Epidermal melanocyte (primary cell): Measurements from ENCODE around the gene CD34.

Experiments used
- DNase-seq: peaks from one replicate; pipeline ENCODE4 v3.0.0; 2011; ENCODE audit warnings: low spot score; ENCODE audit not compliant: insufficient read length

The CD34 gene

GRCh38 chr1:207835958-207836357, 75.0 kb downstream of the CD34 start:
- DNase-seq = no peak

GRCh38 chr1:207833956-207834660, 76.8 kb downstream of the CD34 start:
- DNase-seq = no peak

DNA sequence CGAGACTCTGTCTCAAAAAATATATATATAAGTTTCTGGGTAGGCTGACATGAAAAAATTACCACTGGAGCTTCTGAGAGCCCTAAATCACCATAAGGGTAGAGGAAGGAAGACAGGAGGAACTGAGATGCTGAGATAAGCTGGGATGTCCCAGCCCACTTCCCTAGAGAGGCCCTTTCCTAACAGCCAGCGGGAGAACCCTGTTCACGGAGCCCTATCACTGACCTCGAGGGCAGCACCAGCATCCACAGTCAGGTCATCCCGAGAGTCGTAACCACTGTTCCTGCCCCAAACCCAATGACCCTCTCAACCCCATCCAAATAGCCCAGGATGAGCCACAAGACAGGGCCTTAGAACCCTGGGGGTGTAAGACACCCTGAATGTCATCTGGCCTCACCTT, 77.5 kb downstream of the CD34 start:
- no peak for DNase-seq

DNA sequence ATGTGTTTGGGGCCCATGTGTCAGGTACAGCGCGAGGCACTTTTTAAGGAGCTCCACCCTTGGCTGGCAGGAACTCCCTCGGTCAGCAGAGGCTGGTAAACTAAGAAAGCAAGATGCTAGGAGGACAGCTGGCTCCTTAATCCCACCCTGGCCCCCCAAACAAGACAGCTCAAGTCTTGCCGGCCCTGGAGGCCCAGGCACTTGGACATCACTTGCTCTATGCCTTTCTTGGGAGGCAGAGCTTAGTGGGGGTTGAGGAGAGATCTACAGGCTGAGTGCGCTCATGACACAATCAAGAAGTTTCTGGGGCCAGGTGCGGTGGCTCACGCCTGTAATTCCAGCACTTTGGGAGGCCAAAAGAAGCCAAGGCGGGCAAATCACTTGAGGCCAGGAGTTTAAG, 78.1 kb downstream of the CD34 start:
- no peak for DNase-seq

- DNase-seq = no peak
These were observed 79.2 kb downstream of the CD34 start for GRCh38 chr1:207831517-207832327.
